ENCODE measurements around the gene PPARG.

Gene PPARG

GRCh38 chr3:12316253-12316652 lies 27.4 kb downstream of the PPARG start:
- DNase-seq: no peak

GRCh38 chr3:12316729-12317351 lies 28.0 kb downstream of the PPARG start:
- no peak for DNase-seq

- DNase-seq: no peak
Observed at GRCh38 chr3:12317914-12318313, 29.0 kb downstream of the PPARG start.

- DNase-seq: no peak
Observed at GRCh38 chr3:12318758-12319621, 30.1 kb downstream of the PPARG start.

- no peak for DNase-seq
Observed at GRCh38 chr3:12321015-12321414, 32.1 kb downstream of the PPARG start.

- no peak for DNase-seq
Observed at GRCh38 chr3:12323237-12323636, 34.4 kb downstream of the PPARG start.

- DNase-seq: no peak
Observed at GRCh38 chr3:12325586-12326515, 37.0 kb downstream of the PPARG start.

- DNase-seq: no peak
Observed at GRCh38 chr3:12327021-12327420, 38.2 kb downstream of the PPARG start.

GRCh38 chr3:12328132-12328836 lies 39.4 kb downstream of the PPARG start:
- no peak for DNase-seq

GRCh38 chr3:12328837-12329462 lies 40.1 kb downstream of the PPARG start:
- no peak for DNase-seq

- no peak for DNase-seq
Observed at GRCh38 chr3:12334786-12335185, 45.9 kb downstream of the PPARG start.

- no peak for DNase-seq
Observed at GRCh38 chr3:12335421-12335820, 46.6 kb downstream of the PPARG start.

- no peak for DNase-seq
Observed at GRCh38 chr3:12336099-12336498, 47.2 kb downstream of the PPARG start.

- no peak for DNase-seq
Observed at GRCh38 chr3:12338595-12339546, 50.0 kb downstream of the PPARG start.

- DNase-seq: no peak
Observed at GRCh38 chr3:12339701-12340480, 51.0 kb downstream of the PPARG start.

GRCh38 chr3:12340506-12340905 lies 51.6 kb downstream of the PPARG start:
- DNase-seq: no peak

GRCh38 chr3:12342151-12342550 lies 53.3 kb downstream of the PPARG start:
- no peak for DNase-seq

- no peak for DNase-seq
Observed at GRCh38 chr3:12343047-12343501, 54.2 kb downstream of the PPARG start.

GRCh38 chr3:12345141-12345561 lies 56.3 kb downstream of the PPARG start:
- no peak for DNase-seq
